HG02981 (cell line): Measurements from ENCODE around the gene SLC4A4.

Experiments used
- ATAC-seq: cut with Tn5 transposase; IDR thresholded peaks from one replicate; pipeline ENCODE4 v1.9.1; 2021; ENCODE audit warnings: mild to moderate bottlenecking, moderate library complexity; ENCODE audit not compliant: unreplicated experiment

SLC4A4 gene

DNA sequence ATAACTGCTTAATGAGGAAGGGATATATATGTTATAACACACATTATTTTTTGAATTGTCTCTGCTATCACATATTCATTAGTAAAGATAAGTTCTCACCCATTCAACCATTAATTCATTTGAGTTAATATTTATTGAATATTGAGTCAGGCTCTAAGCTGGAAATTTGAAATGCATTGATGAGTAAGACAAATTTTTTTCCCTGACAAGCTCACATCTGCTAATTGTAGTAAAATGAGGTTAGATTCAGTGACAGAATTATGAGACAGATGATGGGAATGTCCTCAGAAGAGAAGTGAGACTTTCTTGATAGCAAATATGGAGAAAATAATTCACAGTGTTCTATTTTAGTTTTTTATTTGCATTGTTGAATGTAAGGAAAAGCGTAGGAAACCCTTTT, 194.3 kb downstream of the SLC4A4 start:
- ATAC-seq: no peak

- ATAC-seq: no peak
Measured at GRCh38 chr4:71537551-71538065, 198.8 kb downstream of the SLC4A4 start.

- ATAC-seq: no peak
Measured at GRCh38 chr4:71538528-71538927, 199.7 kb downstream of the SLC4A4 start.

- peak; percentile 52 for ATAC-seq
Measured at GRCh38 chr4:71540749-71541269, 202.0 kb downstream of the SLC4A4 start.

DNA sequence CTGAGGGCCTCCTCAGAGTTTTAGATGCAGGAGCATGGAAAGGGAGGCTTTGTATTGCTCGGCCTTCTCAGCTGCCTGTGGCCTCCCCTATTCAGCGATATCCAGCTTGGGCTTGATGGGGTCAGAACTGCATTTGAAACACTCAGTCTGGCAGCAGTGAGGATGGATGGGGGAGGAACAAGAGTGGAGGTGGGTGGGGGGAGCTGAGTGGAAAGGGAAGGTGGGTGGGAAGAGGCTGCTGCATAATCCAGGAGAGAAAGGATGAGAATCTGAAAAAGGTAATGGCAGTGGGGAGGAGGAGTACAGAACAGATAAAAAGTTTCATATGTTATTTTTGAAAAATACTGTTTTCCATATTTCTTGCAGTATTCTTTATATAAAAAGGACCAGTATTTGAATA, 202.7 kb downstream of the SLC4A4 start:
- ATAC-seq: no peak

GRCh38 chr4:71545168-71545567, 206.3 kb downstream of the SLC4A4 start:
- no peak for ATAC-seq

- no peak for ATAC-seq
Measured at GRCh38 chr4:71549516-71550160, 210.8 kb downstream of the SLC4A4 start.

DNA sequence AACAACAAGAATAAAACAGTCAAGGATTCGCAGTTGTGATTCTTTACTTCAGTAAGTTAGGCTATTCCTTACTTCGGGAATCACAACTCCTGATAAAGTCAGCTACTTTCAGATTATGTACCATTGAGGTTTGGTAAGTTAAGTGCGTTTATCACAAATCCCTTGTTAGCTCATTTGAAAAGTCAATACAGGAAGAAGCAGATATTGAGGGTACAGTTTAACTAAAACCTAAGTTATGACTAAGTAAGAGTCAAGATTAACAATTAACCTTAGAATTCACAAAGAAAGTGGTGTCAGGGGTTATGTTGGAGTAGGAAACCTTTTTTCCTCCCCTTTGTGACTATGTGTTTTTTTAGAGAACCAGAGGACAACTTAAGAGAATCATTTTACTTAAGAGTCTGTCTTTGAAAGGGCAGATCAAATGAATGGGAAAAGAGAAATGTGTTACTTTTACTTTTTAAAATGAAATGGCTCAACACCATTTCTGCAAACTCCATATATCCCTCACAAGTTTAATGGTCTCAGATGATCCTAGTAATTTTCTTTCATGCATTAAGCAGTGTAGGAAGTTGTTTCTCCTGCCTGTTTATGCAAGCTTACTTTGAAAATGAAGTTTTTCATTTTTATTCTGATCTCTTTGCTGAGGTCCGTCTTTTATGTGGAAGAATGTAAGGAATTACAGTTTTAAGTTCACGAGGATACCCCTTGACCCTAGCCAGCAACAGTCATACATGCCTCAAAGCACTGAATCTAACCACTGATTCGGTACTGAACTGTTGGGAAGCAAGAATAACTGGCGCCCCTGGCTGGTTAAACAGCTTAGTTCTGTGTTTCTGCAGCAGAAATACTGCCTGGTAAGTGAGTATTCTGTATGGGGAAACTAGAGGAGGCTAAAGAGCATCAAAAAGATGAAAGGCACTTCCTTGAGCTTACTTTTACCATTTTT, 211.7 kb downstream of the SLC4A4 start:
- no peak for ATAC-seq

DNA sequence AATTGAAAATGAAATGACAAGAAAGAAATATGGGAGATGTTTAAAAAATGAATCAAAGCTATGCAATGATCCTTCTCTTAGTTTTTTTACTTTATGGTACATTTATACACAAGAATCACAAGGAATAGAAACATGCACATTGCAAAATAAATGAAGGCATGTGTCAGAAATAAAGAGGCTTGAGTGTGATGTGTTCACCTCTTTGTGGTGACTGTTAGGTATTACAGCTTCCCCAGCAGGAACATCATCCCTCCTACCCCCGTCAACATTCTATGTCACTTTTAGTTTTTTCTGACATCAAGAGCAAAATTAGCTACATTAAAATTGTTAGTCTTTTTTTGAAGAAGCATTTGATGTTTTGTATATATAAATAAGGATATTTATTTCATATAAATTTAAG, 214.8 kb downstream of the SLC4A4 start:
- peak; percentile 57 for ATAC-seq

DNA sequence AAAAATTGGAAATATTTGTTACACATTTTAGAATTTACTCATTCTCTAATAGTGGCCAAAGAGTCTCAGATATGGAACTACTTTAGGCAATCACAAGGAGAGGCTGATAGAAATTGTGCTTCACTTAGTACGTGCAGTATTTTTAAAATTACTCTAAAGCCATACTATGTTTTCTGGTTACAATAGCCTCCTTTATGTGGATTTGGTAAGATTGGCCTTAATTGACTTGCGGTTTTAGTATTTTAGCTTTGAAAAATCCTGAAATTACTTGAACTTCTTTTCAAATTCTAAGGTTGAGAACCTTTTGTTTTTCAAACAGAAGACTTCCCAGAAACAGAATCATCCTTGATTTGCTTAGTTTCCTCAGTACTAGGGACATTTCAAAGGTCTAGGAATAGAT, 215.2 kb downstream of the SLC4A4 start:
- ATAC-seq: no peak

DNA sequence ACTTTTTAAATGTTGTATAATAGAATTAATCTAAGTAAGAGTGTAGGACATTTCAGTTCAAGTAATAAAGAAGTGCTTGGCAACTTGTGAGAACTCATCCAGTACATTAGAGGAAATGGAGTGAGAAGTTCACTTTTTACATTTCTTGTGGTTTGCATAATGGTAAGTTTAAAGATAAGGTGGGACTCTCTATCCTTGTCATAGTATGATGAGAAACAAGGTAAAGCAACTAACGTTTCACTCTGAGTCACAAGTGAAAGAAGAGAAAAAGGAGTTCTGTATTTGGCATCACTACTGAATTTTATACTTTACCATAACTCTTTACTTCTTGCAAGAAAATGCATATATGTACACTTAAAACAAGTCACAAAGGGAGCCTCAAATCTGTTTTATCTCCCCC, 219.4 kb downstream of the SLC4A4 start:
- peak; percentile 83 for ATAC-seq

GRCh38 chr4:71559957-71560571, 221.2 kb downstream of the SLC4A4 start:
- ATAC-seq: no peak

DNA sequence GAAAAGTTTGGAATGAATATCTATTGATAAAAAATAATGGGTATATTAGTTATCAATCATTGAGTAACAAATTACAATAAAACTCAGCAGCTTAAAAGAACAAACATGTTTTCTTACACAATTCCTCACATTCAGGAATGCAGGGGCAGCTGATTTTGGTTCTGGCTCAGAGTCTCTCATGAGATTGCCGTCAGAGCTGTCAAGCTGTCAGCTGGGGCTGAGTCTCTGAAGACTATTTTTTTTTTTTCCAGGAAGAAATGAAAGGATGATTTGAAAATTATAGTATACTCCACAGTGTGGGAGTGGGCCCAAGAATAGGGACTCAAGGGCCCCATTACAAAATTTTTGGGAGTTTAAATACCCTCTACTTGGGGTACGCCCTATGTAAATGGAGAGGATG, 226.0 kb downstream of the SLC4A4 start:
- ATAC-seq: no peak

DNA sequence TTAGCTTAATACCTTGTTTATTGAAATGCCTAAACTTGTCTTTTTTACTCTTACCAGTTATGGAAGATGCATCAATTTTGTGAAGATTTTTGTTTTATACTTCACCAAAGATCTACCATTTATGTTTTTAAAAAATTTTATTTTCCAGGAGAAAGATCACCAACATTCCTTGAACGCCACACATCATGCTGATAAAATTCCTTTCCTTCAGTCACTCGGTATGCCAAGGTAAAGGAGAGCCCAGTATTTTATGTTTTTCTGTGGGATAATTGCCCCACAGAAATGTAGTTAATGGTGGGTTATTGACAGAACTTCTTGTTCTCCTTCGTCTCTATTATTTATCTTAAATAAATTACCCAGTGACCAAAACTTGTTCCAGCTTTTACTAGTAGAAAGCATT, 228.0 kb downstream of the SLC4A4 start:
- ATAC-seq: no peak

DNA sequence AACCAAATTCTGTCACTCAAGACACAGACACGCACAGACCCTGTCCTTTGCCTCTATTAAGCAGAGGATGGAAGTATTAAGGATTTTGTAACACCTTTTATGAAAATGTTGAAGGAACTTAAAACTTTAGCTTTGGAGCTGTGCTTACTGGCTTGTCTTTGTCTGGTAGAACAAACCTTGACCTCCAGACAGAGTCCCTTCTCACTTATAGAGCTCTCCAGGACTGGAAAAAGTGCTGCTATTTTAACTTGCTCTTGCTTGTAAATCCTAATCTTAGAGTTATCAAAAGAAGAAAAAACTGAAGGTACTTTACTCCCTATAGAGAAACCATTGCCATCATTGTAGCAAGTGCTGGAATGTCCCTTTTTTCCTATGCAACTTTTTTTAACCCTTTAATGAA, 229.3 kb downstream of the SLC4A4 start:
- ATAC-seq: no peak

- no peak for ATAC-seq
Measured at GRCh38 chr4:71570492-71570891, 231.7 kb downstream of the SLC4A4 start.

DNA sequence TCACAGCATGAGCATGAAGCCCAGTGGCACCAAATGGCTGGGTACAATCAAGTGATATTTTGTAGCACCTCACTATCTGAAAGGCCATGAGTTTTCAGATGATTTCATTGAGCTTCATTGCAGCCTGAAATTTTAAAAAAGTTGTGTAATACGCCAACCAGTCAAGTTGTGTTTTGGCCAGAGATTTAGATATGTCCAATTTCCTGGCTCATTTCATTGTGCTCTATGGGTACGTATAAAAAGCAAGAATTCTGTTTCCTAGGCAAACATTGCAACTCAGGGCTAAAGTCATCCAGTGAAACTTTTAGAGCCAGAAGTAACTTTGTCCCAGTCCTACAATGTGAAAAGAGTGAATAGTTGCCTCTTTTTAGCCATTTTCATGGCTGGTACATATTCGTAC, 232.5 kb downstream of the SLC4A4 start:
- ATAC-seq: no peak

DNA sequence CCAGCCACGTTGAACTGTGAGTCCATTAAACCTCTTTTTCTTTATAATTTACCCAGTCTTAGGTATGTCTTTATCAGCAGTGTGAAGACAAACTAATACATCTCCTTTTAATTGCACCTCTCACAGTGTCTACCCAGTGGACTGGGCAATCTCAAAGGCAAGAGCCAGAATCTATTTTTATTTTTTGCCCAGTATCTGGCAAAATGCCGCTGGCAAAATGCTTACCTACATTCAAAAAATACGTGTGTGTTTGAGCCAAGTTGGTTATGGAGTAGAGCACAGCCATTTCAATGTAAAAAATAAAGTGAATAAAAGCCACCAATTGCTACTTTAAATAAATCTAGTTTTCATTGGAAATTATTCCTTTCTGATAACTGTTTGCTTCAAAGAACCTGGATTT, 245.2 kb downstream of the SLC4A4 start:
- no peak for ATAC-seq

GRCh38 chr4:71584585-71584984, 245.8 kb downstream of the SLC4A4 start:
- no peak for ATAC-seq

- no peak for ATAC-seq
Measured at GRCh38 chr4:71586087-71586763, 247.4 kb downstream of the SLC4A4 start.

DNA sequence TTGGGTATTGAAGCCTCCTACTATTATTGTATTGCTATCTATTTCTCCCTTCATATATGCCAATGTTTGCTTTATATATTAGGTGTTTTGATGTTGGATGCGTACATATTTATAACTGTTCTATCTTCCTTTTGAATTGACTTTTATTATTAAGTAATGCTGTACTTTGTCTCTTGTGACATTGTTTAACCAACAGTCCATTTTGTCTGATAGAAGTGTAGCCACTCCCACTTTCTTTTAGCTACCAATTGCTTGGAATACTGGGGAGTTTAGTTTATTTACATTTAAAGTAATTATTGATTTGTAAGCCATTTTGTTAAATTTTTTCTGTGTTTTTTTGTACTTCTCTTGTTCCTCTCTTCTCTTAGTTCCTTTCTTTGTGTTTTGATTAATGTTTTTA, 249.2 kb downstream of the SLC4A4 start:
- no peak for ATAC-seq
